Upper lobe of left lung (tissue), 6 donors: ENCODE results near the gene SULT2B1. TPM values are rescaled to one million over a fixed set of nuclear protein-coding genes. Genes with fewer than 3 reads are reported as not detected.
"Not testable (repeated sequence)": the region's sequence is repeated elsewhere in the genome, so short reads cannot be mapped to it uniquely, and the experiment has no call there.

Experiments
- ATAC-seq, 2 donors: fragments of 200-7000 bp; cut with Tn5 transposase; one replicate each; pipeline ENCODE4 v1.9.1; 2022; ENCODE audit warnings: mild to moderate bottlenecking in 2 of 2, moderate library complexity in 2 of 2; ENCODE audit not compliant: low FRiP score in 2 of 2
- DNase-seq, 2 donors: peaks; one replicate each; pipeline ENCODE4 v3.0.0-alpha.2; 2019 to 2020
- H3K27ac ChIP-seq, 4 donors: fragments of 200-600 bp; sonication (generic); one replicate each; pipeline ENCODE4 v1.5.1; 2016 to 2019
- H3K27me3 ChIP-seq, 4 donors: fragments of 200-600 bp; sonication (generic); one replicate each; pipeline ENCODE4 v1.5.1; 2017 to 2019
- H3K36me3 ChIP-seq, 4 donors: fragments of 200-600 bp; sonication (generic); one replicate each; pipeline ENCODE4 v1.5.1; 2016 to 2019
- H3K4me1 ChIP-seq, 4 donors: fragments of 200-600 bp; sonication (generic); one replicate each; pipeline ENCODE4 v1.5.1; 2018 to 2019
- H3K4me3 ChIP-seq, 4 donors: fragments of 200-600 bp; sonication (generic); one replicate each; pipeline ENCODE4 v1.5.1; 2017 to 2019; ENCODE audit warnings: mild to moderate bottlenecking in 2 of 4, moderate library complexity in 1 of 4
- H3K9me3 ChIP-seq, 4 donors: fragments of 200-600 bp; sonication (generic); one replicate each; pipeline ENCODE4 v1.5.1; 2018 to 2019
- EP300 ChIP-seq, 4 donors: sonication (generic); formaldehyde crosslinking; IDR thresholded peaks; one replicate each; pipeline ENCODE4 v1.5.1; 2017; ENCODE audit warnings: antibody characterized with exemption in 4 of 4, control low read depth in 2 of 4
- POLR2A ChIP-seq, 4 donors: fragments of 450-650 bp; IDR thresholded peaks; one replicate each; pipeline ENCODE4 v1.5.1; 2016 to 2017; ENCODE audit warnings: antibody characterized with exemption in 4 of 4, mild to moderate bottlenecking in 2 of 4
- POLR2AphosphoS5 ChIP-seq, 2 donors: sonication (generic); formaldehyde crosslinking; IDR thresholded peaks; one replicate each; pipeline ENCODE4 v1.5.1; 2017; ENCODE audit warnings: antibody characterized with exemption in 2 of 2
- WGBS, 2 donors: methylation state at CpG; one replicate each; pipeline ENCODE4 v1.1.5; 2017 to 2018; 5-methylcytosine and 5-hydroxymethylcytosine counted together
- total RNA-seq, 6 donors: library from RNA; depleted of rRNA in 4 of 6; stranded (reverse); fragments of >200 nt in 4 of 6; gene quantifications; one replicate each; pipeline versions ENCODE4 v1.1.0 to v1.2.1, GENCODE V29; 2016 to 2021
- TF ChIP-seq, protein P1 (sequence below), 6 experiments: fragments of 450-650 bp in 4 of 6; fragments of 200-600 bp in 2 of 6; sonication (generic) in 2 of 6; IDR thresholded peaks; one replicate each; pipeline ENCODE4 v1.5.1; 2016 to 2019; ENCODE audit warnings: antibody characterized with exemption in 6 of 6
- donor health status: DM: no; HTN: no; CAD: no; lungs with moderate emphysema.
- donor health status: DM: no; HTN: yes; CAD: no; lungs with severe emphysema.

SULT2B1 gene
- total RNA-seq, 6 donors from 2014 or later: 10.5 to 19.6 (median 15.2) TPM

DNA sequence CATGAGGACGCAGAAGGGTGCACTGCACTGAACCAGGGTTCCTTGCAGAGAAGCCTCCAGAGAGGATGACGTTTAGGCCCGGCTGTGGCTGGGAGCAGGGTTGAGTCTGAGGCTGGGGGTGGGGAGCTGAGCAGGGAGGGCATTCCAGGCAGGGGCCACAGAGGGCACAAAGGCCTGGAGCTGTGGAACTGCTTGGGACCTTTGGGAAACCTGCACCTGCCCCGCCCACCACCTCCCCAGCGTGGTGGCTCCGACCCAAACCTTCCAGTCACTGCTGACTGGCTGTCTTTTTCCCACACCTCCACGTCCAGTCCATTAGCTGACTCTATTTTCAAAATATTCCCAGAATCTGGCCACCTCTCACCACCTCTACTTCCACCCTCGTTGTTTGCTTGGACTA lies 35.4 kb upstream of the SULT2B1 start:
- no peak for ATAC-seq
- H3K9me3 ChIP-seq: no peaks in the 10 kb centered on the region
- H3K36me3 ChIP-seq: no peaks in the 10 kb centered on the region
- DNase-seq: no peak
- TF ChIP-seq, protein P1, sequence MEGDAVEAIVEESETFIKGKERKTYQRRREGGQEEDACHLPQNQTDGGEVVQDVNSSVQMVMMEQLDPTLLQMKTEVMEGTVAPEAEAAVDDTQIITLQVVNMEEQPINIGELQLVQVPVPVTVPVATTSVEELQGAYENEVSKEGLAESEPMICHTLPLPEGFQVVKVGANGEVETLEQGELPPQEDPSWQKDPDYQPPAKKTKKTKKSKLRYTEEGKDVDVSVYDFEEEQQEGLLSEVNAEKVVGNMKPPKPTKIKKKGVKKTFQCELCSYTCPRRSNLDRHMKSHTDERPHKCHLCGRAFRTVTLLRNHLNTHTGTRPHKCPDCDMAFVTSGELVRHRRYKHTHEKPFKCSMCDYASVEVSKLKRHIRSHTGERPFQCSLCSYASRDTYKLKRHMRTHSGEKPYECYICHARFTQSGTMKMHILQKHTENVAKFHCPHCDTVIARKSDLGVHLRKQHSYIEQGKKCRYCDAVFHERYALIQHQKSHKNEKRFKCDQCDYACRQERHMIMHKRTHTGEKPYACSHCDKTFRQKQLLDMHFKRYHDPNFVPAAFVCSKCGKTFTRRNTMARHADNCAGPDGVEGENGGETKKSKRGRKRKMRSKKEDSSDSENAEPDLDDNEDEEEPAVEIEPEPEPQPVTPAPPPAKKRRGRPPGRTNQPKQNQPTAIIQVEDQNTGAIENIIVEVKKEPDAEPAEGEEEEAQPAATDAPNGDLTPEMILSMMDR (IDR thresholded peaks at IDR 0.05): no peak
- TF ChIP-seq EP300 (IDR thresholded peaks at IDR 0.05) (no peak), POLR2AphosphoS5 (IDR thresholded peaks at IDR 0.05) (no peak), POLR2A (IDR thresholded peaks at IDR 0.05) (no peak)
- H3K4me1 ChIP-seq: peaks cover 6 to 23% (median 7%) of the 10 kb centered on the region in 4 donors
- no peak overlapping the region for H3K27ac ChIP-seq
- no peak overlapping the region for H3K4me3 ChIP-seq
- WGBS, 2 donors: 75 to 83% methylated on average over 7 to 8 of the region's 8 CpGs
- peaks cover 0 to 17% (median 14%) of the 10 kb centered on the region in 4 donors for H3K27me3 ChIP-seq

DNA sequence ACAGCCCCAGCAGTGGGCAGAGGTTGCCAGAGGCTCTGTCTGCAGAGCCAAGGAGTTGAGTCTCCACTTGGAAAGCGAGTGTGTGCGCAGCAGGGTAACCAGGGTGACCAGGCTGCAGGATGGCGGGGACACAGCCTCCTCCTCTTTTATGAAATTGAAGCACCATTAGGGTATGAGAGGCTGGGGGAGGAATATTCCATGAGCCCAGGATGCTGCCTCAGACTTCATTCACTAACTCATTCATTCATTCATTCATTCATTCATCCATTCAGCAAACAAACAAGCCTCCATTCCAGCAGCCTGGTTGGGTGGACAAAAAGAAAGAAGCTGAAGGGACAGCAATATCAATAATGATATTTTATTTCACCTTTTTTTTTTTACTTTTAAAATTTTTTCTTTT lies 33.8 kb upstream of the SULT2B1 start:
- H3K4me3 ChIP-seq: no peak overlapping the region
- TF ChIP-seq EP300 (IDR thresholded peaks at IDR 0.05) (no peak), POLR2A (IDR thresholded peaks at IDR 0.05) (no peak), POLR2AphosphoS5 (IDR thresholded peaks at IDR 0.05) (no peak)
- TF ChIP-seq, protein P1 (IDR thresholded peaks at IDR 0.05): no peak
- H3K27me3 ChIP-seq: peaks cover 0 to 5% (median 2%) of the 10 kb centered on the region in 4 donors
- ATAC-seq (no peak), DNase-seq (no peak)
- H3K4me1 ChIP-seq: peaks cover 5 to 9% (median 6%) of the 10 kb centered on the region in 4 donors
- WGBS, 2 donors: 75 to 93% methylated on average over 3 of the region's 3 CpGs
- no peaks in the 10 kb centered on the region for H3K36me3 ChIP-seq
- H3K27ac ChIP-seq: no peak overlapping the region
- no peaks in the 10 kb centered on the region for H3K9me3 ChIP-seq

DNA sequence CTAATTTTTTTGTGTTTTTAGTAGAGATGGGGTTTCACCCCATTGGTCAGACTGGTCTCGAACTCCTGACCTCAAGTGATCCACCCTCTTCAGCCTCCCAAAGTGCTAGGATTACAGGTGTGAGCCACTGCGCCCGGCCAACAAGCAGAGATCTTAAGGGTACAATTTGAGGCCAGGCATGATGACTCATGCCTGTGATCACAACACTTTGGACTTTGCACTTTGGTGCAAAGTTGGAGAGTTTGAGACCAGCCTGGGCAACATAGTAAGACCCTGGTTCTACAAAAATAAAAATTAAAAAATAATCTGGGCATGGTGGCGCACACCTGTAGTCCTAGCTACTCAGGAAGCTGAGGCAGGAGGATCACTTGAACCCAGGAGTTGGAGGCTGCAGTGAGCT lies 32.5 kb upstream of the SULT2B1 start:
- 80 to 82% methylated on average over 4 of the region's 4 CpGs for WGBS, 2 donors
- not testable (repeated sequence) for ATAC-seq, H3K36me3 ChIP-seq, H3K9me3 ChIP-seq, DNase-seq, H3K27me3 ChIP-seq, H3K4me3 ChIP-seq, H3K27ac ChIP-seq, H3K4me1 ChIP-seq

DNA sequence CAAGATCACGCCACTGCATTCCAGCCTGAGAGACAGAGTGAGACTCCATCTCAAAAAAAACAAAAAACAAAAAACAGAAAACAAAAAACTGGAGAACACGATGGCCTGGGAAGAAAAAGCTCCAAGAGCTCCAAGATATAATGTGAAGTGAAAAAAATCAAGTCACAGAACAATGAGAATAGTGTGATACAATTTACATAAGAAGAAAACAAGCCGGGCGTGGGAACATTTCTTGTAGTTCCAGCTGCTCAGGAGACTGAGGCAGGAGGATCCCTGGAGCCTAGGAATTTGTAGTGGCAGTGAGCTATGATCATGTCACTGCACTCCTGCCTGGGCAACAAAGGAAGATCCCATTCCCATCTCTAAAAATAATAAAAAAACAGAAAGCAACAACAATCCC lies 31.8 kb upstream of the SULT2B1 start:
- Histone ChIP-seq H3K27ac (no peak overlapping the region), H3K4me3 (no peak overlapping the region), H3K9me3 (peaks cover 0 to 9% (median 6%) of the 10 kb centered on the region in 4 donors), H3K27me3 (no peaks in the 10 kb centered on the region), H3K4me1 (no peaks in the 10 kb centered on the region), H3K36me3 (no peaks in the 10 kb centered on the region)
- no peak for ATAC-seq
- no peak for DNase-seq
- TF ChIP-seq POLR2A (IDR thresholded peaks at IDR 0.05) (no peak), POLR2AphosphoS5 (IDR thresholded peaks at IDR 0.05) (no peak), EP300 (IDR thresholded peaks at IDR 0.05) (no peak)
- TF ChIP-seq, protein P1 (IDR thresholded peaks at IDR 0.05): no peak
- WGBS, 2 donors: 69 to 74% methylated on average over 4 of the region's 4 CpGs

DNA sequence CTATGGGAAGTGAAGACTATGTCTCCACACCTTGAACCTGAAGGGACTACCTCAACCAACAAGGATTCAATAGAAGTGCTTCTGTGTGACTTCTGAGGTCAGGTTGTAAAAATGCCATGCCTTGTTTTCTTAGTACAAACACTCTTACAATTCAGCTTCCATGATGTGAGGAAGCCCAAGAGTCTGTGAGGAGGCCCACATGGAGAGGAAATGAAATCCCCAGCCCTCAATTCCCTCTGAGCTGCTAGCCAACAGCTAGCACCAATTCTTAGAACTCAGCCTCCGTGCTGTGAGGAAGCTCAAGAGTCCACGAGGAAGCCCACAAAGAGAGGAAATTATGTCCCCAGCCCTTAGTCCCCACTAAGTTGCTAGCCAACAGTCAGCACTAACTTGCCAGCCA lies 27.8 kb upstream of the SULT2B1 start:
- TF ChIP-seq EP300 (IDR thresholded peaks at IDR 0.05) (no peak), POLR2AphosphoS5 (IDR thresholded peaks at IDR 0.05) (no peak), POLR2A (IDR thresholded peaks at IDR 0.05) (no peak)
- TF ChIP-seq, protein P1 (IDR thresholded peaks at IDR 0.05): no peak
- no peak for ATAC-seq
- Histone ChIP-seq H3K36me3 (no peaks in the 10 kb centered on the region), H3K27ac (no peak overlapping the region), H3K9me3 (peaks cover 12 to 32% (median 28%) of the 10 kb centered on the region in 4 donors), H3K27me3 (no peaks in the 10 kb centered on the region), H3K4me1 (no peaks in the 10 kb centered on the region), H3K4me3 (no peak overlapping the region)
- no peak for DNase-seq
- WGBS, 2 donors: 80 to 100% methylated on average over 2 of the region's 2 CpGs
